Pancreas (tissue), 10 donors: ENCODE measurements around the gene SORL1. TPM values are rescaled to one million over a fixed set of nuclear protein-coding genes. Genes with fewer than 3 reads are reported as not detected.

Experiments
- ATAC-seq, 4 donors: fragments of 200-7000 bp; cut with Tn5 transposase; one replicate each; pipeline versions ENCODE4 v1.8.0 to v1.9.1; 2020; ENCODE audit warnings: mild to moderate bottlenecking in 4 of 4, moderate library complexity in 4 of 4
- DNase-seq, 6 donors: peaks; one replicate each; pipeline ENCODE4 v3.0.0-alpha.2; 2020
- FAIRE-seq: peaks from 2 replicates; lab custom pipeline; 2012; peaks lifted over from hg19 to GRCh38; lab: Jason Lieb, UNC
- H3K27ac ChIP-seq, 4 donors: fragments of 200-600 bp; sonication (generic); 1 replicate in 3 of 4; 2 replicates in 1 of 4; pipeline versions ENCODE4 v1.5.0 to v1.8.0; 2020
- H3K27me3 ChIP-seq, 4 donors: fragments of 200-600 bp; one replicate each; pipeline ENCODE4 v1.8.0; 2021
- H3K36me3 ChIP-seq, 3 donors: fragments of 200-600 bp; sonication (generic) in 1 of 3; one replicate each; pipeline versions ENCODE4 v1.5.0 to v1.8.0; 2020 to 2021
- H3K4me1 ChIP-seq, 3 donors: fragments of 200-600 bp; one replicate each; pipeline ENCODE4 v1.8.0; 2021
- H3K4me3 ChIP-seq, 4 donors: fragments of 200-600 bp; sonication (generic) in 2 of 4; one replicate each; pipeline versions ENCODE4 v1.5.0 to v1.8.0; 2020 to 2021
- H3K9me3 ChIP-seq, 4 donors: fragments of 200-600 bp; one replicate each; pipeline ENCODE4 v1.8.0; 2021
- CTCF ChIP-seq, 4 donors: fragments of 200-600 bp; sonication (generic) in 3 of 4; IDR thresholded peaks; one replicate each; pipeline versions ENCODE4 v1.5.0 to v1.8.0; 2021; ENCODE audit warnings: antibody characterized with exemption in 4 of 4
- WGBS, 2 donors: extraction: QIAGEN DNeasy Blood & Tissue Kit; methylation state at CpG; one replicate each; pipeline ENCODE4 v1.1.7; 2013; 5-methylcytosine and 5-hydroxymethylcytosine counted together
- intact Hi-C, 3 donors: fragments of 100-400 bp; cut with DNase I; formaldehyde crosslinking; loops; one replicate each; pipeline versions ENCODE4 v1.11.1 to v1.14.2; 2022
- polyA plus RNA-seq, 2 donors: library from polyadenylated mRNA; stranded (reverse); fragments of 200-250 nt; gene quantifications; one replicate each; pipeline ENCODE4 v1.2.3, GENCODE V29; 2013
- total RNA-seq, 6 donors: library from RNA; stranded (reverse); fragmentation: NEBNext Ultra II Directional in 4 of 6; extraction: Animal tissue kit (Norgen Biotek cat#: 25700) in 4 of 6; gene quantifications; one replicate each; pipeline versions ENCODE4 v1.2.1 to v1.2.4, GENCODE V29; 2021 to 2023
- donor health status: healthy with polysubstance abuse.
- donor health status: DM: no; HTN: no; CAD: no; lungs with moderate emphysema.
- donor health status: DM: no; HTN: no; CAD: no.
- donor health status: control.
- donor health status: control.
- donor health status: Bipolar disorder and iron deficiency.
- donor health status: DM: yes; HTN: yes; CAD: no.
- donor health status: DM: no; HTN: no; CAD: no.
- donor health status: DM: no; HTN: no; CAD: no.
- donor health status: DM: yes; HTN: yes; CAD: no.

SORL1 gene
- total and polyA plus RNA-seq, 8 donors = 2.7 to 47.5 (median 15.5) TPM

GRCh38 chr11:121667836-121668235 is 215.7 kb downstream of the SORL1 start:
- no peak overlapping the region for H3K27ac ChIP-seq
- ATAC-seq = no peak

GRCh38 chr11:121669422-121669821 is 217.3 kb downstream of the SORL1 start:
- WGBS, 2 donors = 64 to 66% methylated on average over 4 of the region's 4 CpGs
- Histone ChIP-seq H3K4me1 (no peaks in the 10 kb centered on the region), H3K36me3 (no peaks in the 10 kb centered on the region), H3K27me3 (no peaks in the 10 kb centered on the region), H3K9me3 (no peaks in the 10 kb centered on the region), H3K27ac (no peak overlapping the region), H3K4me3 (no peak overlapping the region)
- no peak for ATAC-seq
- FAIRE-seq = no peak
- DNase-seq = no peak
- no peak for TF ChIP-seq CTCF (IDR thresholded peaks at IDR 0.05)
- intact Hi-C loops = no loop called here

More at GRCh38 chr11:121667836-121668235, 215.7 kb downstream of the SORL1 start:
- Histone ChIP-seq H3K9me3 (no peaks in the 10 kb centered on the region), H3K36me3 (no peaks in the 10 kb centered on the region), H3K4me3 (no peak overlapping the region), H3K4me1 (no peaks in the 10 kb centered on the region), H3K27me3 (no peaks in the 10 kb centered on the region)
- no peak for FAIRE-seq
- DNase-seq = no peak
- intact Hi-C loops = no loop called here
- TF ChIP-seq CTCF (IDR thresholded peaks at IDR 0.05) = no peak
- WGBS, 2 donors = 75 to 84% methylated on average over 1 of the region's 1 CpG

- H3K9me3 ChIP-seq = no peaks in the 10 kb centered on the region
- H3K36me3 ChIP-seq = no peaks in the 10 kb centered on the region
- FAIRE-seq = no peak
- no peak overlapping the region for H3K27ac ChIP-seq
- intact Hi-C loops = no loop called here
- ATAC-seq = no peak
- H3K4me1 ChIP-seq = no peaks in the 10 kb centered on the region
- 20 to 26% methylated on average over 3 of the region's 3 CpGs for WGBS, 2 donors
- H3K4me3 ChIP-seq = no peak overlapping the region
- no peaks in the 10 kb centered on the region for H3K27me3 ChIP-seq
- no peak for TF ChIP-seq CTCF (IDR thresholded peaks at IDR 0.05)
- no peak for DNase-seq
Observed at GRCh38 chr11:121670266-121670665, 218.2 kb downstream of the SORL1 start.

DNA sequence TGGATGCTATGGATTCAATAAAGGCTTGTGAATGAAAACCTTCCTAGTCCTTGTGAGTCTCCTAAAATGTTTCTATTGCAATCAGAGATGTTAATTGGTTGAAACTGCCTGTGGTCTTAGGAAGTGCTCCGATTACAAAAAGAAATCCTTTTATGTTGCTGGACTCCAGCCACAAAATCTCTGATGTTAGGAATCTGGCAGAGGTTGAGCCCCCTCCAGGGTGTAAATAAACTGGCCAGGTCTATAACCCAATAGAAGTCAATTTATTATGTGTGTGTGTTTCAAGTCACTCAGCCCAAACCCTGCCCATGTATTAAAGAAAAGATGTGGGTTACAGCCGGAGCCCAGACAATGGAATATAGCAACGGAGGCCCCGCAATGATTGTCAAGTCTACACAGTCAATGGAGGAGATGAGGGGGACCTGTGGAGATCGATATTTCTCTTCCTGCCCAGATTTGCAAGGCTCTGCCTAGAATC is 218.7 kb downstream of the SORL1 start:
- H3K4me1 ChIP-seq = no peaks in the 10 kb centered on the region
- DNase-seq = no peak
- intact Hi-C loops = no loop called here
- WGBS, 2 donors = 42 to 51% methylated on average over 5 of the region's 5 CpGs
- TF ChIP-seq CTCF (IDR thresholded peaks at IDR 0.05) = no peak
- ATAC-seq = peak in 1 of 4 donors; percentile 26
- no peak for FAIRE-seq
- H3K4me3 ChIP-seq = no peak overlapping the region
- no peaks in the 10 kb centered on the region for H3K36me3 ChIP-seq
- H3K27me3 ChIP-seq = no peaks in the 10 kb centered on the region
- no peaks in the 10 kb centered on the region for H3K9me3 ChIP-seq
- peak overlapping the region in 1 of 4 donors; percentile 47 for H3K27ac ChIP-seq

- Histone ChIP-seq H3K9me3 (no peaks in the 10 kb centered on the region), H3K27ac (peak overlapping the region in 2 of 4 donors; percentile 4 to 47), H3K4me1 (no peaks in the 10 kb centered on the region), H3K4me3 (no peak overlapping the region), H3K27me3 (no peaks in the 10 kb centered on the region), H3K36me3 (no peaks in the 10 kb centered on the region)
- no peak for FAIRE-seq
- intact Hi-C loops = no loop called here
- TF ChIP-seq CTCF (IDR thresholded peaks at IDR 0.05) = no peak
- no peak for DNase-seq
- 40 to 44% methylated on average over 19 of the region's 19 CpGs for WGBS, 2 donors
- peak; percentile 55 to 87 (median 76) for ATAC-seq
Observed at GRCh38 chr11:121671283-121672168, 219.4 kb downstream of the SORL1 start.
